ENCODE results near the gene GARIN5B. TPM values are rescaled to one million over a fixed set of nuclear protein-coding genes. Genes with fewer than 3 reads are reported as not detected.
"Not testable (repeated sequence)": the region's sequence is repeated elsewhere in the genome, so short reads cannot be mapped to it uniquely, and the experiment has no call there.

The GARIN5B gene
- total and polyA plus RNA-seq, 7 donors = not detected

- Histone ChIP-seq H3K36me3 (peaks cover 15 to 39% (median 19%) of the 10 kb centered on the region in 4 donors), H3K4me1 (peaks cover 0 to 22% (median 20%) of the 10 kb centered on the region in 4 donors), H3K27ac (peak overlapping the region; percentile 96 to 100 (median 98)), H3K9me3 (peaks cover 0 to 1% (median 0%) of the 10 kb centered on the region in 4 donors), H3K4me3 (peak overlapping the region; percentile 82 to 99 (median 89)), H3K27me3 (no peaks in the 10 kb centered on the region)
- intact Hi-C loops (cut with DNase I) = loop anchor here (1.0 to 10.0 kb wide), 3 partner anchors 22 to 1540 kb away; partner anchors contain the start of genes MYADM and RPL28
- 16 to 21% methylated on average over 35 of the region's 35 CpGs for WGBS, 2 donors
- no peak for DNase-seq
- TF ChIP-seq EP300 (IDR thresholded peaks at IDR 0.05) (no peak), POLR2AphosphoS5 (IDR thresholded peaks at IDR 0.05) (no peak), POLR2A (IDR thresholded peaks at IDR 0.05) (no peak), CTCF (IDR thresholded peaks at IDR 0.05) (no peak)
Observed at GRCh38 chr19:55406826-55407549, 43.9 kb upstream of the GARIN5B start.

GRCh38 chr19:55406091-55406825 lies 43.2 kb upstream of the GARIN5B start:
- peaks cover 0 to 1% (median 0%) of the 10 kb centered on the region in 4 donors for H3K9me3 ChIP-seq
- no peak for DNase-seq
- 86 to 87% methylated on average over 14 of the region's 14 CpGs for WGBS, 2 donors
- H3K27me3 ChIP-seq = no peaks in the 10 kb centered on the region
- H3K36me3 ChIP-seq = peaks cover 18 to 45% (median 23%) of the 10 kb centered on the region in 4 donors
- intact Hi-C loops (cut with DNase I) = loop anchor here (5.0 to 10.0 kb wide), 2 partner anchors 99 to 1539 kb away; partner anchors contain the start of gene MYADM
- H3K4me1 ChIP-seq = peaks cover 0 to 22% (median 20%) of the 10 kb centered on the region in 4 donors
- H3K4me3 ChIP-seq = peak overlapping the region in 3 of 4 donors; percentile 82 to 99 (median 88)
- TF ChIP-seq EP300 (IDR thresholded peaks at IDR 0.05) (no peak), POLR2A (IDR thresholded peaks at IDR 0.05) (no peak), CTCF (IDR thresholded peaks at IDR 0.05) (no peak), POLR2AphosphoS5 (IDR thresholded peaks at IDR 0.05) (no peak)
- no peak overlapping the region for H3K27ac ChIP-seq

- Histone ChIP-seq H3K27ac (no peak overlapping the region), H3K9me3 (peaks cover 0 to 1% (median 0%) of the 10 kb centered on the region in 4 donors), H3K36me3 (peaks cover 21 to 50% (median 28%) of the 10 kb centered on the region in 4 donors), H3K4me1 (peaks cover 0 to 22% (median 20%) of the 10 kb centered on the region in 4 donors), H3K27me3 (no peaks in the 10 kb centered on the region), H3K4me3 (no peak overlapping the region)
- TF ChIP-seq CTCF (IDR thresholded peaks at IDR 0.05) (no peak), POLR2A (IDR thresholded peaks at IDR 0.05) (no peak), EP300 (IDR thresholded peaks at IDR 0.05) (no peak), POLR2AphosphoS5 (IDR thresholded peaks at IDR 0.05) (no peak)
- intact Hi-C loops (cut with DNase I) = loop anchor here (5.0 to 10.0 kb wide), 2 partner anchors 99 to 1538 kb away; partner anchors contain the start of gene MYADM
- no peak for DNase-seq
- 89 to 91% methylated on average over 5 of the region's 5 CpGs for WGBS, 2 donors
Observed at GRCh38 chr19:55405638-55406037, 42.6 kb upstream of the GARIN5B start.

GRCh38 chr19:55402509-55402908 lies 39.4 kb upstream of the GARIN5B start:
- H3K27me3 ChIP-seq = no peaks in the 10 kb centered on the region
- no peak for TF ChIP-seq POLR2AphosphoS5 (IDR thresholded peaks at IDR 0.05)
- TF ChIP-seq CTCF (IDR thresholded peaks at IDR 0.05) = no peak
- no peak for TF ChIP-seq EP300 (IDR thresholded peaks at IDR 0.05)
- TF ChIP-seq POLR2A (IDR thresholded peaks at IDR 0.05) = no peak

GRCh38 chr19:55401390-55401789 lies 38.3 kb upstream of the GARIN5B start:
- not testable (repeated sequence) for DNase-seq, H3K9me3 ChIP-seq, H3K27me3 ChIP-seq, H3K4me3 ChIP-seq, H3K27ac ChIP-seq
- intact Hi-C loops (cut with DNase I) = loop anchor here (10.0 kb wide), 1 partner anchor 103 kb away; no protein-coding TSS in a partner anchor
- peaks cover 0 to 11% (median 11%) of the 10 kb centered on the region in 4 donors for H3K4me1 ChIP-seq
- 92 to 94% methylated on average over 22 to 23 of the region's 28 CpGs for WGBS, 2 donors
- peaks cover 25 to 54% (median 34%) of the 10 kb centered on the region in 4 donors for H3K36me3 ChIP-seq

More at GRCh38 chr19:55402509-55402908, 39.4 kb upstream of the GARIN5B start:
- Histone ChIP-seq H3K9me3 (no peaks in the 10 kb centered on the region), H3K36me3 (peaks cover 25 to 54% (median 34%) of the 10 kb centered on the region in 4 donors), H3K4me3 (no peak overlapping the region), H3K27ac (no peak overlapping the region), H3K4me1 (peaks cover 0 to 22% (median 18%) of the 10 kb centered on the region in 4 donors)
- DNase-seq = no peak
- WGBS, 2 donors = 88 to 96% methylated on average over 2 of the region's 2 CpGs
- intact Hi-C loops (cut with DNase I) = loop anchor here (10.0 kb wide), 1 partner anchor 102 kb away; no protein-coding TSS in a partner anchor
